Mesendoderm (in vitro differentiated cells): ENCODE results near the gene PAFAH2.
A peak's percentile ranks its signal among the peaks of the same experiment; 100 is the strongest.

Experiments
- DNase-seq: peaks from one replicate; pipeline ENCODE4 v3.0.0; 2013
- H2AK5ac ChIP-seq: 2 replicates; pipeline ENCODE4 v1.6.1; 2013; ENCODE audit warnings: low read length, inconsistent platforms
- H2BK120ac ChIP-seq: 2 replicates; pipeline ENCODE4 v1.6.1; 2013; ENCODE audit warnings: low read depth, mild to moderate bottlenecking, low read length, moderate library complexity, mixed read lengths
- H2BK15ac ChIP-seq: replicated peaks from 2 replicates; pipeline ENCODE4 v1.6.1; 2013; ENCODE audit warnings: low read depth, mild to moderate bottlenecking, moderate library complexity
- H2BK5ac ChIP-seq: 2 replicates; pipeline ENCODE4 v1.6.1; 2013; ENCODE audit warnings: low read length, inconsistent platforms
- H3K18ac ChIP-seq: 2 replicates; pipeline ENCODE4 v1.6.1; 2013; ENCODE audit warnings: mild to moderate bottlenecking, low read length, mixed read lengths
- H3K23ac ChIP-seq: one replicate; pipeline ENCODE4 v1.6.1; 2013; ENCODE audit warnings: low read length
- H3K27ac ChIP-seq: 2 replicates; pipeline ENCODE4 v1.5.1; 2013; ENCODE audit warnings: low read depth, mild to moderate bottlenecking, inconsistent platforms, low read length, moderate library complexity
- H3K27me3 ChIP-seq: 2 replicates; pipeline ENCODE4 v1.6.1; 2013; ENCODE audit warnings: low read length, control low read depth, mild to moderate bottlenecking, inconsistent platforms; ENCODE audit not compliant: insufficient read depth, poor library complexity
- H3K36me3 ChIP-seq: 2 replicates; pipeline ENCODE4 v1.6.1; 2013; ENCODE audit warnings: low read length, inconsistent platforms; ENCODE audit not compliant: control insufficient read depth, insufficient read depth
- H3K4ac ChIP-seq: one replicate; pipeline ENCODE4 v1.6.1; 2013; ENCODE audit warnings: low read depth, mild to moderate bottlenecking, low read length, moderate library complexity
- H3K4me1 ChIP-seq: 2 replicates; pipeline ENCODE4 v1.6.1; 2013; ENCODE audit warnings: low read depth, low read length, inconsistent platforms; ENCODE audit not compliant: control insufficient read depth
- H3K4me2 ChIP-seq: 2 replicates; pipeline ENCODE4 v1.6.1; 2013; ENCODE audit warnings: low read length
- H3K4me3 ChIP-seq: 2 replicates; pipeline ENCODE4 v1.5.1; 2013; ENCODE audit warnings: mild to moderate bottlenecking, low read length
- H3K56ac ChIP-seq: one replicate; pipeline ENCODE4 v1.6.1; 2013; ENCODE audit warnings: low read length
- H3K79me1 ChIP-seq: 2 replicates; pipeline ENCODE4 v1.6.1; 2013; ENCODE audit warnings: low read length, inconsistent platforms
- H3K79me2 ChIP-seq: 2 replicates; pipeline ENCODE4 v1.6.1; 2013; ENCODE audit warnings: mild to moderate bottlenecking, low read length; ENCODE audit not compliant: control insufficient read depth, insufficient read depth
- H3K9ac ChIP-seq: 2 replicates; pipeline ENCODE4 v1.6.1; 2013; ENCODE audit warnings: low read length, inconsistent platforms
- H4K5ac ChIP-seq: one replicate; pipeline ENCODE4 v1.6.1; 2013; ENCODE audit warnings: low read length
- H4K8ac ChIP-seq: one replicate; pipeline ENCODE4 v1.6.1; 2013; ENCODE audit warnings: low read depth, mild to moderate bottlenecking, control low read depth, low read length, moderate library complexity
- WGBS: extraction: QIAGEN DNeasy Blood & Tissue Kit; methylation state at CpG from one replicate; pipeline ENCODE4 v1.1.7; 2013; ENCODE audit warnings: low lambda C conversion rate, missing lambda C conversion rate; ENCODE audit not compliant: insufficient coverage; ENCODE audit errors: extremely low coverage; 5-methylcytosine and 5-hydroxymethylcytosine counted together

PAFAH2 gene

DNA sequence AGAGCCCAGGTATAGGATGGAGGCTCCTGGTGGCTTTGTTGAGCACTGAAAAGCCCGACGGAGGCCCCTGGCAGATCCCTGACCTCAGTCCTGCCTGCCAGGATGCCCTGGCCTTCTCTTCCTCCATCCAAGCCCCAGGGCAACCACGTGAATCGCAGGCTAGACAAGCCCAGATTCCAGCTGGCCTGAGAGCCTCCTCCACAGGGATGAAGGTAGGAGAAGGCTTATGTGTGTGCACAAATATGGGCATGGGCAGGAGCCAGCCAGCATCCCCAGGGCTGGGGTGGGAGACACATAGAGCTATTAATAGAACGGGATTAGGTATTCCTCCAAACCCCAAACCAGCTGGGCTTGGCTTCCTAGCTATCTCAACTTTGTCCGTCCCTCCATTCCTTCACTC, 19.7 kb upstream of the PAFAH2 start:
- Histone ChIP-seq H3K9ac (no peak overlapping the region), H3K27ac (no peak overlapping the region), H3K23ac (no peak overlapping the region), H2BK120ac (no peak overlapping the region), H3K4me2 (no peak overlapping the region), H2BK15ac (no peak overlapping the region), H2AK5ac (no peak overlapping the region), H3K79me1 (no peaks in the 10 kb centered on the region), H3K4me3 (no peak overlapping the region), H4K5ac (no peak overlapping the region), H3K4me1 (no peaks in the 10 kb centered on the region), H3K4ac (no peak overlapping the region), H3K27me3 (no peaks in the 10 kb centered on the region), H3K56ac (no peak overlapping the region), H3K79me2 (no peaks in the 10 kb centered on the region), H4K8ac (no peak overlapping the region), H3K18ac (no peak overlapping the region), H3K36me3 (no peaks in the 10 kb centered on the region), H2BK5ac (no peak overlapping the region)
- WGBS = no CpG with 5 or more reads among the region's 6 CpGs
- DNase-seq = no peak

DNA sequence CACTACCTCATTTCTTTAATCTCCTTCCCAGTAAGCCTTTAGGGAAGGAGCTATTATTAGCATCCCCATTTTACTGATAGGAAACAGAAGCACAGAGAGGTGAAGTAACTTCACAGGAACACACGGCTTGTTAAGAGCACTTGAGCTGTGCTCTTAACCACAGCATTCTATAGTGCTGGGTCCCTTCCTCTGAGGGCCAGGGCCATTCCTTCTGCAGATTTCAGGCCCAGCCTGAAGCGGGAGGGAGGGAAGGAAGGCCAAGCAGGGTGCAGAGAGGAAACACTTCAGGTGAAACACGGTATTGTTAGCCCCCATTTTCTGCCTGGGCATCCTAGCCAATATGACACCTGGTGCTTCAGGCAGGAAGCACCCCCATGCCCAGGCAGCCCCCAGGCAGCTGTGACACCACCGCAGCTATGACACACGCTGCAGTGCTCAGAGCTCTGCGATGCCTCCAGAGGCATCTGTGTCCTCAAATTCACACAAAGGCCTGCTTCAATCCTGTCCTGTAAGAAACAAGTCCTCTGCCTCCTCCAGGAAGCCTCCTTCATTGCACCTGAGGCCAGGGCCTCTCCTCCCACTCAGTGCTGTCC, 19.2 kb upstream of the PAFAH2 start:
- no peak overlapping the region for H2AK5ac ChIP-seq

DNA sequence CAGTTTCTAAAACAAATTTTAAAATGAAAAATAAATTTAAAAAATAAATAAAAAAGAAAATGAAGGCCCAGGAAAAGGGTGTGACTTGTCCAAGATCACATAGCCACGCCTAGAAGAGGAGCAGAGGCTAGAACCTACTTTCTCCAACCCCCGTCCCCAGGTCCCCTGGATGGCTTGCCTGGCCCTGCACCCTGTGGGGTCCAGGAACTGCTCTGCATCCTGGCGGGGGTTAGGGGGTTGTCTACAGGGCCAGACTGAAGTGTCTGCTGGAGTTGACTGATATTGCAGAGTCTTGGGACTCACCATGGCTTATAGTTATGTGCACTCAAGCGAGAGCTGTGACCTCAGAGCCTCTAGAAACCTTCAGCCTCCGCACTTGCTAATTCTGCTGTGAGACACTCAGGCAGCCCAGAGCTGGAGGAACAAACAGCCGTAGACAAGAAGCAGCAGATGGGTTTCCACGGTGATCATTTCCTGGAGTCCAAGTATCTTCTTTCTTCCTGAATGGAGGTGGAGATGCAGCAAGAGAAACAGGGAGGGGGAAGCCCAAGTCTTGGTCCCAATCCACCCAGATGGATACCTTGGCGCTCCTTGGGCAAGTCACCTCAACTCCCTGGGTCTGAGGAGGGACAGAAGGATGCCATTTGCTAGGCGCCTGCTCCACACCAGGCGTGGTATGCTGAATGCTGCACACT, 18.5 kb upstream of the PAFAH2 start:
- Histone ChIP-seq H3K79me2 (no peaks in the 10 kb centered on the region), H4K8ac (no peak overlapping the region), H2AK5ac (no peak overlapping the region), H3K36me3 (no peaks in the 10 kb centered on the region), H3K56ac (no peak overlapping the region), H2BK15ac (no peak overlapping the region), H3K9ac (no peak overlapping the region), H3K4me2 (no peak overlapping the region), H3K79me1 (no peaks in the 10 kb centered on the region), H3K4ac (no peak overlapping the region), H4K5ac (no peak overlapping the region), H2BK120ac (no peak overlapping the region), H3K4me1 (no peaks in the 10 kb centered on the region), H3K27me3 (no peaks in the 10 kb centered on the region), H3K18ac (no peak overlapping the region), H3K27ac (no peak overlapping the region), H3K4me3 (no peak overlapping the region), H3K23ac (no peak overlapping the region), H2BK5ac (no peak overlapping the region)
- DNase-seq = no peak
- no CpG with 5 or more reads among the region's 10 CpGs for WGBS

More for the DNA sequence above, 19.2 kb upstream of the PAFAH2 start:
- Histone ChIP-seq H3K9ac (no peak overlapping the region), H3K4me1 (no peaks in the 10 kb centered on the region), H3K4me3 (no peak overlapping the region), H4K8ac (no peak overlapping the region), H2BK15ac (no peak overlapping the region), H3K27ac (no peak overlapping the region), H3K56ac (peak overlapping the region; percentile 35), H3K23ac (peak overlapping the region; percentile 33), H4K5ac (no peak overlapping the region), H2BK120ac (no peak overlapping the region), H2BK5ac (no peak overlapping the region), H3K27me3 (no peaks in the 10 kb centered on the region), H3K79me2 (no peaks in the 10 kb centered on the region), H3K18ac (no peak overlapping the region), H3K4me2 (no peak overlapping the region), H3K36me3 (no peaks in the 10 kb centered on the region), H3K4ac (no peak overlapping the region), H3K79me1 (no peaks in the 10 kb centered on the region)
- DNase-seq = peak; percentile 44
- no CpG with 5 or more reads among the region's 6 CpGs for WGBS

DNA sequence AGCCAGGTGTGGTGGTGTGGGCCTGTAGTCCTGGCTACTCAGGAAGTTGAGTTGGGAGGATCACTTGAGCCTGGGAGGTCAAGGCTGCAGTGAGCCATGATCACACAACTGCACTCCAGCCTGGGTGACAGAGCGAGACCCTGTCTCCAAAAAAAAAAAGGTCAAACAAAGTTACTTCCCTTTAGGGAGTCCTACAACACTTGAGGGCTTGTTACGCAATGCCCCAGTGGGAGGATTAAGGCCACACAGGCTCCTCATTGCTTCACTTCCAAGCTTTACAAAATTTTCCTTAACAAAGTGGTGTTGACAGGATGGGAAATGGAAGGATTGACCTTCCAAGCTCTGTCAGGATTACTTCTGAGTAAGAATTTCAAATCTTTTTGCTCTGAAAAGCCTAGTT, 17.5 kb upstream of the PAFAH2 start:
- no peaks in the 10 kb centered on the region for H3K79me1 ChIP-seq

DNA sequence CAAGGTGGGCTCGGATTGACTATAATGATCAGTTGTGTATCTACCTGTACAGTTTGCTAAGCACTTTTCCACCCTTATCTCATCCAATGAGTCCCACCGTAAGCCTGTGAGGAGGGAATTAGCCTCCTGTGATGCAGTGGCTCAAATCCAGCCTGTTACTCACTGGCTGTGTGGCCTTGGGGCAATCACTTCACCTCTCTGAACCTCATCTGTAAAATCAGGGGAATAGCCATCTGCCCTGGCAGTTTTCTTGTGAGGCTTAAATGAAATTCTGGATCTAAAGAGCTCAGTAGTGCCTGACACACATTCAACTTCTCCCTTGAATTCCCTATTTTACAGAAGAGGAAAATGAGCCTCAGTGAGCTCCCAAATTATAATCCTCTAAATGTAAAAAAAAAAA, 16.3 kb upstream of the PAFAH2 start:
- no CpG with 5 or more reads among the region's 2 CpGs for WGBS

More for the DNA sequence above, 17.5 kb upstream of the PAFAH2 start:
- Histone ChIP-seq H3K27ac (no peak overlapping the region), H3K36me3 (no peaks in the 10 kb centered on the region), H3K4ac (no peak overlapping the region), H3K4me1 (no peaks in the 10 kb centered on the region), H3K4me2 (no peak overlapping the region), H3K9ac (no peak overlapping the region), H2BK15ac (no peak overlapping the region), H3K23ac (no peak overlapping the region), H2AK5ac (no peak overlapping the region), H2BK5ac (no peak overlapping the region), H4K8ac (no peak overlapping the region), H3K27me3 (no peaks in the 10 kb centered on the region), H3K18ac (no peak overlapping the region), H3K79me2 (no peaks in the 10 kb centered on the region), H3K56ac (no peak overlapping the region), H4K5ac (no peak overlapping the region), H2BK120ac (no peak overlapping the region), H3K4me3 (no peak overlapping the region)
- WGBS = no CpG with 5 or more reads among the region's 2 CpGs
- no peak for DNase-seq

DNA sequence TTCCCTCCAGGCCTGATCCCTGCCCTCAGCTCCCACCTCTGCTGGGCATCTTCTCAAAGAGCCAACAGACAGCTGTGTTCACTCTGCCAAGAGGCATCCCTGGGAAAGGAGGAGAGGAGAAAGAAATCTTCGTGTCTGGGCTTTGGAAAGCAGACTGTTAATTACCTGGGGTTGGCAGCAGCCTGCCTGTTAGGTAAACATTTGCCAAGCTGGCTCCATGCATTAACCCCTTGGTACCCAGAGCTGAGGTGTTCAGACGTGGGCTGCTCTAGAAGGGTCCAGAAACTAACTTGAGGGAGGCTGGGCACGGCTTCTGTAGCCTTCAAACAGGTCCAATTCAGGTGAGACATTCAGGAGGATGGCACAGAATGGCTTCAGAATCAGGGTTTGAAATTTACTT, 15.0 kb upstream of the PAFAH2 start:
- Histone ChIP-seq H3K18ac (no peak overlapping the region), H3K36me3 (no peaks in the 10 kb centered on the region), H3K4me1 (no peaks in the 10 kb centered on the region), H3K4me3 (no peak overlapping the region), H3K9ac (no peak overlapping the region), H3K56ac (no peak overlapping the region), H3K27ac (no peak overlapping the region), H3K79me2 (no peaks in the 10 kb centered on the region), H3K4me2 (no peak overlapping the region), H2BK15ac (no peak overlapping the region), H4K5ac (no peak overlapping the region), H3K4ac (no peak overlapping the region), H2BK120ac (no peak overlapping the region), H4K8ac (no peak overlapping the region), H2AK5ac (no peak overlapping the region), H3K79me1 (no peaks in the 10 kb centered on the region), H3K23ac (no peak overlapping the region), H2BK5ac (no peak overlapping the region), H3K27me3 (no peaks in the 10 kb centered on the region)
- no CpG with 5 or more reads among the region's 3 CpGs for WGBS
- no peak for DNase-seq

More for the DNA sequence above, 16.3 kb upstream of the PAFAH2 start:
- Histone ChIP-seq H3K4me2 (no peak overlapping the region), H4K8ac (no peak overlapping the region), H3K79me2 (no peaks in the 10 kb centered on the region), H2AK5ac (no peak overlapping the region), H3K23ac (no peak overlapping the region), H3K18ac (no peak overlapping the region), H3K4me1 (no peaks in the 10 kb centered on the region), H3K79me1 (no peaks in the 10 kb centered on the region), H2BK15ac (no peak overlapping the region), H2BK5ac (no peak overlapping the region), H2BK120ac (no peak overlapping the region), H3K27me3 (no peaks in the 10 kb centered on the region), H3K9ac (no peak overlapping the region), H3K56ac (no peak overlapping the region), H4K5ac (no peak overlapping the region), H3K27ac (no peak overlapping the region), H3K4me3 (no peak overlapping the region), H3K36me3 (no peaks in the 10 kb centered on the region), H3K4ac (no peak overlapping the region)
- no peak for DNase-seq
